Keratinocyte (primary cell): Measurements from ENCODE around the gene CXXC5.

Experiments
- EZH2 ChIP-seq: IDR thresholded peaks from one replicate; pipeline ENCODE4 v1.6.1; 2012; ENCODE audit warnings: inconsistent platforms, mild to moderate bottlenecking, low read length, moderate library complexity
- TF ChIP-seq, protein P1 (sequence below), 3 experiments: IDR thresholded peaks in 1 of 3; conservative IDR thresholded peaks in 1 of 3; optimal IDR thresholded peaks in 1 of 3; 2 replicates in 2 of 3; 3 replicates in 1 of 3; pipeline versions ENCODE3 to v1.5.1; 2011; ENCODE audit warnings: low read length in 3 of 3, mild to moderate bottlenecking in 3 of 3, moderate library complexity in 2 of 3, control low read depth in 1 of 3, inconsistent platforms in 1 of 3; ENCODE audit not compliant: insufficient read depth in 2 of 3; ENCODE audit errors: extremely low read depth in 1 of 3

DNA sequence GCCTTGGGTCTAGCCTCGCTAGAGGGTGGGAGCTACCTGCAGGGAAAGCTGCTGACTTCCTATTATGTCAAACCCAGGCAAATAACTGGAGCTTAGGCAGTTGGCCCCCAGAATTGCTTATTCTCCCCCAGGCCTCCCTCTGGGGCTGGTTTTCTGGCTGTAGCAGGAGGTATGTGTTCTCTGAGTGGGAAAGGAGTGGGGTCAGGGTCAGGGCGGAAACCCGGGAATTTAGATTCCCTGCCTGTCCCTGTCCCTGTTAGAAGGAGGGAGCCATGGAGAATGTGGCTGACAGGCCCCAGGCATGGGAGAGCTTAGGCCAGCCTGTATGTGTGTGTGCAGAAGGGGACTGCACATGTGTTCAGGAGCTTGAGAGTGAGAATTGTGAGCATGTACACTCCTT is 13.6 kb upstream of the CXXC5 start:
- TF ChIP-seq, protein P1, sequence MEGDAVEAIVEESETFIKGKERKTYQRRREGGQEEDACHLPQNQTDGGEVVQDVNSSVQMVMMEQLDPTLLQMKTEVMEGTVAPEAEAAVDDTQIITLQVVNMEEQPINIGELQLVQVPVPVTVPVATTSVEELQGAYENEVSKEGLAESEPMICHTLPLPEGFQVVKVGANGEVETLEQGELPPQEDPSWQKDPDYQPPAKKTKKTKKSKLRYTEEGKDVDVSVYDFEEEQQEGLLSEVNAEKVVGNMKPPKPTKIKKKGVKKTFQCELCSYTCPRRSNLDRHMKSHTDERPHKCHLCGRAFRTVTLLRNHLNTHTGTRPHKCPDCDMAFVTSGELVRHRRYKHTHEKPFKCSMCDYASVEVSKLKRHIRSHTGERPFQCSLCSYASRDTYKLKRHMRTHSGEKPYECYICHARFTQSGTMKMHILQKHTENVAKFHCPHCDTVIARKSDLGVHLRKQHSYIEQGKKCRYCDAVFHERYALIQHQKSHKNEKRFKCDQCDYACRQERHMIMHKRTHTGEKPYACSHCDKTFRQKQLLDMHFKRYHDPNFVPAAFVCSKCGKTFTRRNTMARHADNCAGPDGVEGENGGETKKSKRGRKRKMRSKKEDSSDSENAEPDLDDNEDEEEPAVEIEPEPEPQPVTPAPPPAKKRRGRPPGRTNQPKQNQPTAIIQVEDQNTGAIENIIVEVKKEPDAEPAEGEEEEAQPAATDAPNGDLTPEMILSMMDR (optimal IDR thresholded peaks at IDR 0.05 in 1 of 3, IDR thresholded peaks at IDR 0.05 in 1 of 3, conservative IDR thresholded peaks at IDR 0.05 in 1 of 3; ENCODE audit: extremely low read depth in 1 of 3, insufficient read depth in 2 of 3, low read length in 3 of 3), result no peak
- TF ChIP-seq EZH2, result no peak
